Nephron (organoid): ENCODE measurements around the gene MS4A18.

Source experiments
- H3K27ac Mint-ChIP-seq, 3 experiments: 2 replicates each; pipeline ENCODE4 v1.8.0; 2020; ENCODE audit warnings: mixed read lengths in 3 of 3, mild to moderate bottlenecking in 2 of 3, moderate library complexity in 1 of 3
- H3K27me3 Mint-ChIP-seq: 2 replicates; pipeline ENCODE4 v1.8.0; 2021; ENCODE audit warnings: low read depth, mild to moderate bottlenecking, moderate library complexity, mixed read lengths
- H3K36me3 Mint-ChIP-seq: 2 replicates; pipeline ENCODE4 v1.8.0; 2020; ENCODE audit warnings: low read depth, mixed read lengths
- H3K4me1 Mint-ChIP-seq: 2 replicates; pipeline ENCODE4 v1.8.0; 2020; ENCODE audit warnings: mixed read lengths
- H3K4me3 Mint-ChIP-seq, 3 experiments: 2 replicates each; pipeline ENCODE4 v1.8.0; 2020; ENCODE audit warnings: mild to moderate bottlenecking in 3 of 3, mixed read lengths in 3 of 3, moderate library complexity in 2 of 3
- H3K9me3 Mint-ChIP-seq: 2 replicates; pipeline ENCODE4 v1.8.0; 2020; ENCODE audit warnings: mixed read lengths
- TF ChIP-seq, protein P1 (sequence below), 3 experiments: fragments of 200-600 bp; sonication (generic); IDR thresholded peaks; one replicate each; pipeline ENCODE4 v1.5.0; 2021; ENCODE audit warnings: antibody characterized with exemption in 3 of 3; ENCODE audit not compliant: unreplicated experiment in 3 of 3

MS4A18 gene

DNA sequence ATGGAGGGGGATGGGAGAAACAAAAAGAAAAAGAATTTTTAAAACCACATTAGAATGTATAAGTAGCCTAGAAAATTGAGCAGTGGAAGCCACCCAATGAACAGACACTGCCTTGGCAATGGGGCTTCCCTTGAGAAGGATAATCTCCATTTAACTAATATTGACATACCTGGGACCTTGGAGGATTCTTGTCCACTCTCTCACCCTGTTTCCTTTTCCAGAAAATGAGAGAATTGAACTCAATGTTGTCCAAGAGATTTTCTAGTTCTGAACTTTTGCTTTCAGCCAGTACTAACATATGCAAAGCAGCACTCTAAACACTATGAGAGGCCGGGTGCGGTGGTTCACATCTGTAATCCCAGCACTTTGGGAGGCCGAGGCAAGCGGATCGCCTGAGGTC is 24.6 kb upstream of the MS4A18 start:
- TF ChIP-seq, protein P1, sequence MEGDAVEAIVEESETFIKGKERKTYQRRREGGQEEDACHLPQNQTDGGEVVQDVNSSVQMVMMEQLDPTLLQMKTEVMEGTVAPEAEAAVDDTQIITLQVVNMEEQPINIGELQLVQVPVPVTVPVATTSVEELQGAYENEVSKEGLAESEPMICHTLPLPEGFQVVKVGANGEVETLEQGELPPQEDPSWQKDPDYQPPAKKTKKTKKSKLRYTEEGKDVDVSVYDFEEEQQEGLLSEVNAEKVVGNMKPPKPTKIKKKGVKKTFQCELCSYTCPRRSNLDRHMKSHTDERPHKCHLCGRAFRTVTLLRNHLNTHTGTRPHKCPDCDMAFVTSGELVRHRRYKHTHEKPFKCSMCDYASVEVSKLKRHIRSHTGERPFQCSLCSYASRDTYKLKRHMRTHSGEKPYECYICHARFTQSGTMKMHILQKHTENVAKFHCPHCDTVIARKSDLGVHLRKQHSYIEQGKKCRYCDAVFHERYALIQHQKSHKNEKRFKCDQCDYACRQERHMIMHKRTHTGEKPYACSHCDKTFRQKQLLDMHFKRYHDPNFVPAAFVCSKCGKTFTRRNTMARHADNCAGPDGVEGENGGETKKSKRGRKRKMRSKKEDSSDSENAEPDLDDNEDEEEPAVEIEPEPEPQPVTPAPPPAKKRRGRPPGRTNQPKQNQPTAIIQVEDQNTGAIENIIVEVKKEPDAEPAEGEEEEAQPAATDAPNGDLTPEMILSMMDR (IDR thresholded peaks at IDR 0.05; ENCODE audit: unreplicated experiment in 3 of 3): no peak
- Mint-ChIP-seq H3K4me1 (peaks cover 10% of the 10 kb centered on the region), H3K9me3 (no peaks in the 10 kb centered on the region), H3K4me3 (no peak overlapping the region), H3K27me3 (no peaks in the 10 kb centered on the region), H3K36me3 (no peaks in the 10 kb centered on the region), H3K27ac (no peak overlapping the region)

- H3K4me1 Mint-ChIP-seq: peaks cover 10% of the 10 kb centered on the region
These were observed 23.6 kb upstream of the MS4A18 start for GRCh38 chr11:60700689-60701468.

GRCh38 chr11:60701469-60701818 is 23.1 kb upstream of the MS4A18 start:
- Mint-ChIP-seq H3K4me1 (peaks cover 10% of the 10 kb centered on the region), H3K4me3 (no peak overlapping the region), H3K27me3 (no peaks in the 10 kb centered on the region), H3K27ac (peak overlapping the region in 1 of 3 experiments; percentile 38), H3K36me3 (no peaks in the 10 kb centered on the region), H3K9me3 (no peaks in the 10 kb centered on the region)
- TF ChIP-seq, protein P1 (IDR thresholded peaks at IDR 0.05; ENCODE audit: unreplicated experiment in 3 of 3): peak in 1 of 3 experiments; percentile 9

More at GRCh38 chr11:60700689-60701468, 23.6 kb upstream of the MS4A18 start:
- Mint-ChIP-seq H3K27me3 (no peaks in the 10 kb centered on the region), H3K27ac (peak overlapping the region in 1 of 3 experiments; percentile 38), H3K9me3 (no peaks in the 10 kb centered on the region), H3K36me3 (no peaks in the 10 kb centered on the region), H3K4me3 (no peak overlapping the region)
- TF ChIP-seq, protein P1 (IDR thresholded peaks at IDR 0.05; ENCODE audit: unreplicated experiment in 3 of 3): peak; percentile 38 to 46 (median 44)

DNA sequence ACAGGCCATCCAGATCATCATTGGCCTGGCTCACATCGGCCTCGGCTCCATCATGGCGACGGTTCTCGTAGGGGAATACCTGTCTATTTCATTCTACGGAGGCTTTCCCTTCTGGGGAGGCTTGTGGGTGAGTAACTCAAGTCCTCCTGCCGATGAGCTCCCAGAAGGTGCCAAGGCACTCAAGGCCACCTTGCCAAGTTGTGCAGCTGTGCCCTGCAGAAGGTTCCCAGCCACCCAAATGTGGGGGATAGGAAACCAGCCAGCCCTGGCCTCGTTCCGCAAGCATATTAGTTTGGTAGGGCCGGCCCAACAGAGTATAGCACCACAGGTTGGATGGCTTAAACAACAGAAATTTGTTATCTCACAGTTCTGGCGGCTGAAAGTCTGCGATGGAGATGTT is 21.1 kb upstream of the MS4A18 start:
- no peaks in the 10 kb centered on the region for H3K27me3 Mint-ChIP-seq
- TF ChIP-seq, protein P1 (IDR thresholded peaks at IDR 0.05; ENCODE audit: unreplicated experiment in 3 of 3): no peak
- no peak overlapping the region for H3K27ac Mint-ChIP-seq
- H3K9me3 Mint-ChIP-seq: no peaks in the 10 kb centered on the region
- H3K36me3 Mint-ChIP-seq: no peaks in the 10 kb centered on the region
- H3K4me1 Mint-ChIP-seq: peaks cover 10% of the 10 kb centered on the region
- H3K4me3 Mint-ChIP-seq: no peak overlapping the region

DNA sequence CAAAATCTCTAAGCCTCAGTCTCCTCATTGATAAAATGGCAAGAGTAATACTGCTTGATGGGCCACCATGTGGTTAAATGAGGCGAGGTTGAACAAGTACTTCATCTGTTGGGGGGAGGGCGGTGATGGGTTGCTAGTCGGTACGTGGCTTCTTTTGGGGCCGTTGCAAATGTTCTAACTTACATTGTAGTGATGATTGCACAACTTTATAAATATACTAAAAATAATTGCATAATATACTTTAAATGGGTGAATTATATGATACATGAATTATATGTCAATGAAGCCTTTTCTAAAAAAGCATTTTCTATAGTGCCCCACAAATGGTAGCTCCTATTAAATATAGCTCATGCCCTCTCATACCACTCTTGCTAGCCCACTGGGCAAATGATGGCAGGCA is 18.6 kb upstream of the MS4A18 start:
- no peaks in the 10 kb centered on the region for H3K36me3 Mint-ChIP-seq
- no peak overlapping the region for H3K27ac Mint-ChIP-seq
- no peaks in the 10 kb centered on the region for H3K27me3 Mint-ChIP-seq
- TF ChIP-seq, protein P1 (IDR thresholded peaks at IDR 0.05; ENCODE audit: unreplicated experiment in 3 of 3): no peak
- H3K4me1 Mint-ChIP-seq: peaks cover 7% of the 10 kb centered on the region
- H3K4me3 Mint-ChIP-seq: no peak overlapping the region
- no peaks in the 10 kb centered on the region for H3K9me3 Mint-ChIP-seq

- no peaks in the 10 kb centered on the region for H3K27me3 Mint-ChIP-seq
- H3K4me1 Mint-ChIP-seq: no peaks in the 10 kb centered on the region
- no peak overlapping the region for H3K4me3 Mint-ChIP-seq
- no peaks in the 10 kb centered on the region for H3K9me3 Mint-ChIP-seq
- no peak overlapping the region for H3K27ac Mint-ChIP-seq
- no peaks in the 10 kb centered on the region for H3K36me3 Mint-ChIP-seq
- TF ChIP-seq, protein P1 (IDR thresholded peaks at IDR 0.05; ENCODE audit: unreplicated experiment in 3 of 3): no peak
These were observed 17.6 kb upstream of the MS4A18 start for GRCh38 chr11:60706931-60707330.
